K562 (cell line): ENCODE measurements around the gene USP5. TPM values are rescaled to one million over a fixed set of nuclear protein-coding genes. Genes with fewer than 3 reads are reported as not detected.

Experiments used
- ATF1 ChIP-seq, 2 experiments: fragments of 450-650 bp in 1 of 2; IDR thresholded peaks; 2 replicates each; pipeline ENCODE4 v1.6.1; 2016; ENCODE audit warnings: missing compliant biosample characterization in 1 of 2, missing genetic modification characterization in 1 of 2
- ETS2 ChIP-seq: IDR thresholded peaks from 2 replicates; pipeline ENCODE4 v1.6.1; 2016; ENCODE audit warnings: borderline replicate concordance, missing genetic modification characterization, mild to moderate bottlenecking, moderate library complexity, missing compliant biosample characterization; ENCODE audit not compliant: poor library complexity, severe bottlenecking
- FOXJ2 ChIP-seq: fragments of 200-800 bp; sonication (Bioruptor generic); IDR thresholded peaks from 2 replicates; pipeline ENCODE4 v1.6.1; 2016; ENCODE audit warnings: missing genetic modification characterization, missing compliant biosample characterization
- KLF13 ChIP-seq: fragments of 450-650 bp; IDR thresholded peaks from 2 replicates; pipeline ENCODE4 v1.6.1; 2016; ENCODE audit warnings: missing genetic modification characterization, low read depth, mild to moderate bottlenecking, missing compliant biosample characterization, moderate library complexity, borderline replicate concordance
- L3MBTL2 ChIP-seq: fragments of 450-650 bp; IDR thresholded peaks from 2 replicates; pipeline ENCODE4 v1.6.1; 2016; ENCODE audit warnings: mild to moderate bottlenecking, moderate library complexity
- MLLT1 ChIP-seq, 2 experiments: fragments of 450-650 bp; IDR thresholded peaks; 2 replicates each; pipeline ENCODE4 v1.6.1; 2016
- MXI1 ChIP-seq: IDR thresholded peaks from 2 replicates; pipeline ENCODE4 v1.6.1; 2011; ENCODE audit warnings: low read depth, mild to moderate bottlenecking, improper control_type of control experiment, low read length
- NKRF ChIP-seq: fragments of 450-650 bp; IDR thresholded peaks from 2 replicates; pipeline ENCODE4 v1.6.1; 2016; ENCODE audit warnings: borderline replicate concordance
- POLR2A ChIP-seq: fragments of 450-650 bp; conservative IDR thresholded peaks from 2 replicates; pipeline ENCODE4 v1.6.1; 2016
- SIRT6 ChIP-seq: IDR thresholded peaks from one replicate; pipeline ENCODE4 v1.6.1; 2012; ENCODE audit warnings: low read depth, mild to moderate bottlenecking, control low read depth, inconsistent platforms, low read length, moderate library complexity
- TFAP4 ChIP-seq: sonication (generic); formaldehyde crosslinking; IDR thresholded peaks from 2 replicates; pipeline ENCODE4 v1.8.0; 2022; ENCODE audit warnings: missing genetic modification reagents, mild to moderate bottlenecking, moderate library complexity, borderline replicate concordance
- VEZF1 ChIP-seq: fragments of 200-800 bp; sonication (Bioruptor generic); IDR thresholded peaks from 2 replicates; pipeline ENCODE4 v1.6.1; 2017; ENCODE audit warnings: missing genetic modification characterization, missing compliant biosample characterization
- XRCC5 ChIP-seq: fragments of 200-400 bp; formaldehyde crosslinking; IDR thresholded peaks from 2 replicates; pipeline ENCODE4 v1.6.1; 2017; ENCODE audit warnings: low read depth, mild to moderate bottlenecking, low read length
- ZNF764 ChIP-seq: fragments of 250-450 bp; sonication (Bioruptor Pico); IDR thresholded peaks from 2 replicates; pipeline ENCODE4 v1.4.0; 2020; ENCODE audit warnings: low read depth, mild to moderate bottlenecking, moderate library complexity
- polyA plus RNA-seq, 8 experiments: library from polyadenylated mRNA; depleted of rRNA in 4 of 8; stranded (reverse) in 5 of 8; unstranded in 3 of 8; fragments of >200 nt; fragmentation: Nextera tagmentation in 2 of 8; fragmentation: Illumina TruSeq in 1 of 8; extraction: Ambion mirVana in 2 of 8; extraction: Trizol in 1 of 8; gene quantifications; 2 replicates each; pipeline versions ENCODE4 v1.2.1 to v1.2.3, GENCODE V29; 2011 to 2014; ENCODE audit warnings: inconsistent platforms in 1 of 8, missing spikeins in 1 of 8
- total RNA-seq, 7 experiments: library from RNA; depleted of rRNA in 6 of 7; stranded (reverse); fragments of >200 nt in 6 of 7; fragmentation: Illumina TruSeq in 2 of 7; extraction: Trizol in 2 of 7; gene quantifications; 2 replicates each; pipeline versions ENCODE4 v1.2.1 to v1.2.3, GENCODE V29; 2011 to 2021; ENCODE audit warnings: low replicate concordance in 1 of 7

Gene USP5
- total and polyA plus RNA-seq, 9 of the 15 experiments (the other 6 are each of a cell fraction or from before 2014, with no cell fraction given): 1.4 to 107 (median 48.6) TPM

GRCh38 chr12:6904280-6905276 lies 52.6 kb downstream of the USP5 start, which contains the start of gene LRRC23 (continued):
- TF ChIP-seq VEZF1 (CRISPR knock-in tag) (peak; percentile 71), NKRF (peak; percentile 72), SIRT6 (no peak), MLLT1 (IDR thresholded peaks at IDR 0.05) (no peak), ATF1 (CRISPR knock-in tag; IDR thresholded peaks at IDR 0.05) (no peak), ATF1 (tag; IDR thresholded peaks at IDR 0.05) (peak; percentile 82), FOXJ2 (tag) (peak; percentile 73; the same call in 1 of the 2 replicates), POLR2A (peak; percentile 62), XRCC5 (0 out of 2 replicates have a peak, but pooled peaks have one; percentile 24), ZNF764 (CRISPR knock-in tag) (no peak), MXI1 (peak; percentile 70; the same call in 1 of the 2 replicates), TFAP4 (CRISPR knock-in tag) (peak; percentile 61; the same call in 1 of the 2 replicates), ETS2 (no peak), L3MBTL2 (peak; percentile 18; the same call in 1 of the 2 replicates), KLF13 (tag) (0 out of 2 replicates have a peak, but pooled peaks have one; percentile 18)
